H9 (cell line): ENCODE results near the gene UNC93A. TPM values are rescaled to one million over a fixed set of nuclear protein-coding genes. Genes with fewer than 3 reads are reported as not detected.

Experiments
- DNase-seq: peaks from one replicate; pipeline ENCODE4 v3.0.0-alpha.2; 2017
- H2AFZ ChIP-seq: one replicate; pipeline ENCODE4 v1.6.1; 2013; ENCODE audit warnings: mild to moderate bottlenecking, low read length, control low read depth, moderate library complexity
- H2AK5ac ChIP-seq: 2 replicates; pipeline ENCODE4 v1.6.1; 2013; ENCODE audit warnings: low read length, control low read depth, mixed read lengths; ENCODE audit not compliant: insufficient read length
- H2BK120ac ChIP-seq: one replicate; pipeline ENCODE4 v1.6.1; 2013; ENCODE audit warnings: low read depth, mild to moderate bottlenecking, low read length, control low read depth, inconsistent platforms; ENCODE audit not compliant: poor library complexity, severe bottlenecking
- H2BK12ac ChIP-seq: 2 replicates; pipeline ENCODE4 v1.6.1; 2013; ENCODE audit warnings: low read length, control low read depth, mixed read lengths, low read depth; ENCODE audit not compliant: insufficient read length
- H2BK15ac ChIP-seq: 2 replicates; pipeline ENCODE4 v1.6.1; 2013; ENCODE audit warnings: low read depth, low read length, control low read depth
- H2BK20ac ChIP-seq: one replicate; pipeline ENCODE4 v1.6.1; 2013; ENCODE audit warnings: low read depth, mild to moderate bottlenecking, low read length, control low read depth, inconsistent platforms; ENCODE audit not compliant: poor library complexity, severe bottlenecking
- H2BK5ac ChIP-seq: 2 replicates; pipeline ENCODE4 v1.6.1; 2013; ENCODE audit warnings: low read length, control low read depth, mixed read lengths; ENCODE audit not compliant: insufficient read length
- H3K14ac ChIP-seq: 2 replicates; pipeline ENCODE4 v1.6.1; 2013; ENCODE audit warnings: low read length, control low read depth; ENCODE audit not compliant: insufficient read depth
- H3K18ac ChIP-seq: 2 replicates; pipeline ENCODE4 v1.6.1; 2013; ENCODE audit warnings: low read depth, mild to moderate bottlenecking, mixed read lengths, low read length, control low read depth; ENCODE audit not compliant: insufficient read length
- H3K23ac ChIP-seq: 2 replicates; pipeline ENCODE4 v1.6.1; 2013; ENCODE audit warnings: low read length, control low read depth, mixed read lengths, low read depth; ENCODE audit not compliant: insufficient read length
- H3K23me2 ChIP-seq: 2 replicates; pipeline ENCODE4 v1.6.1; 2013; ENCODE audit warnings: low read depth, mild to moderate bottlenecking, mixed read lengths, low read length, control low read depth; ENCODE audit not compliant: insufficient read length, poor library complexity, severe bottlenecking
- H3K27ac ChIP-seq: 2 replicates; pipeline ENCODE4 v1.5.1; 2013; ENCODE audit warnings: low read length, control low read depth, mixed read lengths, low read depth; ENCODE audit not compliant: insufficient read length
- H3K27me3 ChIP-seq: 2 replicates; pipeline ENCODE4 v1.6.1; 2013; ENCODE audit warnings: low read length, control low read depth, inconsistent platforms; ENCODE audit not compliant: insufficient read depth
- H3K4ac ChIP-seq: 2 replicates; pipeline ENCODE4 v1.6.1; 2013; ENCODE audit warnings: low read depth, mild to moderate bottlenecking, control low read depth, inconsistent platforms, low read length, moderate library complexity
- H3K4me1 ChIP-seq: 2 replicates; pipeline ENCODE4 v1.6.1; 2013; ENCODE audit warnings: low read length, control low read depth, inconsistent platforms; ENCODE audit not compliant: insufficient read depth
- H3K4me2 ChIP-seq: 2 replicates; pipeline ENCODE4 v1.6.1; 2013; ENCODE audit warnings: low read length, control low read depth, mixed read lengths; ENCODE audit not compliant: insufficient read length, insufficient read depth
- H3K56ac ChIP-seq: 2 replicates; pipeline ENCODE4 v1.6.1; 2013; ENCODE audit warnings: low read depth, mild to moderate bottlenecking, mixed read lengths, low read length, control low read depth; ENCODE audit not compliant: insufficient read length
- H3K79me1 ChIP-seq: 2 replicates; pipeline ENCODE4 v1.6.1; 2013; ENCODE audit warnings: low read depth, mild to moderate bottlenecking, moderate library complexity, low read length, control low read depth, inconsistent platforms; ENCODE audit not compliant: insufficient read depth, poor library complexity, severe bottlenecking
- H3K79me2 ChIP-seq: 2 replicates; pipeline ENCODE4 v1.6.1; 2013; ENCODE audit warnings: low read length, control low read depth, inconsistent platforms; ENCODE audit not compliant: insufficient read depth
- H3K9ac ChIP-seq: 2 replicates; pipeline ENCODE4 v1.6.1; 2013; ENCODE audit warnings: low read length, control low read depth, mixed read lengths; ENCODE audit not compliant: insufficient read length; ENCODE audit errors: extremely low read depth
- H3K9me3 ChIP-seq: one replicate; pipeline ENCODE4 v1.6.1; 2013; ENCODE audit warnings: low read depth, low read length, inconsistent platforms; ENCODE audit not compliant: control insufficient read depth
- H3T11ph ChIP-seq: one replicate; pipeline ENCODE4 v1.6.1; 2013; ENCODE audit warnings: mild to moderate bottlenecking, low read length, control low read depth, inconsistent platforms
- H4K20me1 ChIP-seq: one replicate; pipeline ENCODE4 v1.6.1; 2013; ENCODE audit not compliant: control insufficient read depth, insufficient read length, insufficient read depth
- H4K5ac ChIP-seq: 2 replicates; pipeline ENCODE4 v1.6.1; 2013; ENCODE audit warnings: low read depth, mild to moderate bottlenecking, mixed read lengths, low read length, control low read depth; ENCODE audit not compliant: insufficient read length
- H4K8ac ChIP-seq: replicated peaks from 2 replicates; pipeline ENCODE4 v1.6.1; 2013; ENCODE audit warnings: low read length, control low read depth, mixed read lengths, low read depth; ENCODE audit not compliant: insufficient read length
- H4K91ac ChIP-seq: 2 replicates; pipeline ENCODE4 v1.6.1; 2013; ENCODE audit warnings: low read depth, mild to moderate bottlenecking, moderate library complexity, mixed read lengths, low read length, control low read depth; ENCODE audit not compliant: insufficient read length
- H3K27ac Mint-ChIP-seq, 3 experiments: 2 replicates in 2 of 3; 3 replicates in 1 of 3; pipeline ENCODE4 v1.8.0; 2020 to 2021; ENCODE audit warnings: mixed read lengths in 3 of 3, mild to moderate bottlenecking in 1 of 3, moderate library complexity in 1 of 3
- H3K27me3 Mint-ChIP-seq: 2 replicates; pipeline ENCODE4 v1.8.0; 2021; ENCODE audit warnings: low read depth, mild to moderate bottlenecking, moderate library complexity, mixed read lengths
- H3K36me3 Mint-ChIP-seq, 3 experiments: 2 replicates in 2 of 3; 3 replicates in 1 of 3; pipeline ENCODE4 v1.8.0; 2020 to 2021; ENCODE audit warnings: low read depth in 3 of 3, mixed read lengths in 3 of 3; ENCODE audit not compliant: insufficient read depth in 1 of 3
- H3K4me1 Mint-ChIP-seq, 2 experiments: 2 replicates each; pipeline ENCODE4 v1.8.0; 2020; ENCODE audit warnings: mixed read lengths in 2 of 2
- H3K4me3 Mint-ChIP-seq, 2 experiments: 2 replicates in 1 of 2; 3 replicates in 1 of 2; pipeline ENCODE4 v1.8.0; 2020 to 2021; ENCODE audit warnings: mild to moderate bottlenecking in 2 of 2, mixed read lengths in 2 of 2, moderate library complexity in 1 of 2
- H3K9me3 Mint-ChIP-seq, 2 experiments: 2 replicates in 1 of 2; 3 replicates in 1 of 2; pipeline ENCODE4 v1.8.0; 2020; ENCODE audit warnings: mild to moderate bottlenecking in 2 of 2, mixed read lengths in 2 of 2, moderate library complexity in 1 of 2
- CTCF ChIP-seq: fragments of 200-600 bp; sonication (generic); conservative IDR thresholded peaks from 3 replicates; pipeline ENCODE4 v1.8.0; 2021; ENCODE audit warnings: antibody characterized with exemption, mild to moderate bottlenecking
- WGBS: extraction: QIAGEN DNeasy Blood & Tissue Kit; methylation state at CpG from one replicate; pipeline ENCODE4 v1.1.7; 2013; ENCODE audit warnings: missing lambda C conversion rate, low lambda C conversion rate, mixed read lengths; ENCODE audit not compliant: insufficient read length; ENCODE audit errors: extremely low coverage; 5-methylcytosine and 5-hydroxymethylcytosine counted together
- total RNA-seq: library from RNA; stranded (reverse); gene quantifications from 2 replicates; pipeline ENCODE4 v1.2.1, GENCODE V29; 2021

Gene UNC93A
- total RNA-seq, 1 experiment from 2014 or later, result 0.70 TPM

- Histone ChIP-seq H4K8ac (no peak overlapping the region), H4K91ac (no peak overlapping the region)
These were observed 34.7 kb downstream of the UNC93A start for GRCh38 chr6:167325766-167326165.

More at GRCh38 chr6:167325766-167326165, 34.7 kb downstream of the UNC93A start:
- peaks cover 8% of the 10 kb centered on the region for H3K27me3 Mint-ChIP-seq
- Histone ChIP-seq H3K56ac (no peak overlapping the region), H2BK20ac (no peak overlapping the region), H3K4me2 (no peak overlapping the region), H2AFZ (no peak overlapping the region), H4K5ac (no peak overlapping the region), H3K4me1 (no peaks in the 10 kb centered on the region), H4K20me1 (no peaks in the 10 kb centered on the region), H3K79me1 (no peaks in the 10 kb centered on the region), H3K23me2 (no peaks in the 10 kb centered on the region), H3K79me2 (no peaks in the 10 kb centered on the region), H2AK5ac (no peak overlapping the region), H3K9ac (no peak overlapping the region), H3K18ac (no peak overlapping the region), H3K4ac (no peak overlapping the region), H2BK120ac (no peak overlapping the region), H3T11ph (no peak overlapping the region), H3K14ac (no peak overlapping the region), H3K27ac (no peak overlapping the region), H3K9me3 (peaks cover 17% of the 10 kb centered on the region), H3K27me3 (no peaks in the 10 kb centered on the region), H2BK5ac (no peak overlapping the region), H2BK15ac (no peak overlapping the region), H2BK12ac (no peak overlapping the region), H3K23ac (no peak overlapping the region)
- no peak for DNase-seq
- no peak overlapping the region for H3K4me3 Mint-ChIP-seq
- H3K4me1 Mint-ChIP-seq, result peaks cover 4% of the 10 kb centered on the region in 2 experiments
- no peak for TF ChIP-seq CTCF
- WGBS, result no CpG with 5 or more reads among the region's 13 CpGs
- H3K9me3 Mint-ChIP-seq, result peaks cover 0 to 3% of the 10 kb centered on the region in 2 experiments; a peak in 3 of 5 replicates
- H3K27ac Mint-ChIP-seq, result no peak overlapping the region
- peaks cover 0 to 4% (median 0%) of the 10 kb centered on the region in 3 experiments; a peak in 2 of 7 replicates for H3K36me3 Mint-ChIP-seq
